Measurements from ENCODE around the gene AHI1.

AHI1 gene

GRCh38 chr6:135411849-135412248 lies 85.7 kb downstream of the AHI1 start:
- Mint-ChIP-seq H3K27ac (no peak overlapping the region), H3K9me3 (no peaks in the 10 kb centered on the region), H3K4me3 (no peak overlapping the region), H3K36me3 (ENCODE audit: low read depth) (peaks cover 25% of the 10 kb centered on the region), H3K27me3 (no peaks in the 10 kb centered on the region), H3K4me1 (no peaks in the 10 kb centered on the region)
- no peak for DNase-seq
- no peak for ATAC-seq

GRCh38 chr6:135411339-135411738 lies 86.2 kb downstream of the AHI1 start:
- Mint-ChIP-seq H3K4me3 (no peak overlapping the region), H3K27ac (no peak overlapping the region), H3K36me3 (ENCODE audit: low read depth) (peaks cover 25% of the 10 kb centered on the region), H3K4me1 (no peaks in the 10 kb centered on the region), H3K9me3 (no peaks in the 10 kb centered on the region), H3K27me3 (no peaks in the 10 kb centered on the region)
- ATAC-seq (no peak), DNase-seq (no peak)

- Mint-ChIP-seq H3K27me3 (no peaks in the 10 kb centered on the region), H3K27ac (no peak overlapping the region), H3K9me3 (no peaks in the 10 kb centered on the region), H3K36me3 (ENCODE audit: low read depth) (peaks cover 25% of the 10 kb centered on the region), H3K4me1 (no peaks in the 10 kb centered on the region), H3K4me3 (no peak overlapping the region)
- no peak for DNase-seq
- no peak for ATAC-seq
These were observed 86.7 kb downstream of the AHI1 start for GRCh38 chr6:135410856-135411255.

DNA sequence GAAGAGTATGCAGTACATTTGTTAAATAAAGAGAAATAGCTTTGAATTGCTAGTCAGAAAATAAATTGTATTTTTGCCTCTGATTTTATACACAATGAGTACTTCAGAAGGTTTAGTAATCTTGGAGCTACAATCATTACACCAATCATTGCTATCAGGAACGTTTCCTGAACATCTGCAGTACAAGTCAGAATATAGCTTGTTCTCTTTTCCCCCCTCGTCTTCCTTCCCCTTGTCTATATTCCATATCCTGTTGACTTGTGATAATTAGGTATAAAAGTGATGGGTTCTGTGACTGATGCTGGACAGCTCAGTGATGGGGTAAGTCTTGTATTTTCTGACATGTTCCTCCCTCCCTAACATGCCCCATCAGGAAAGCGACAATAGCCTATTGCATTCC lies 94.0 kb downstream of the AHI1 start:
- ATAC-seq (no peak), DNase-seq (no peak)
- H3K36me3 Mint-ChIP-seq (ENCODE audit: low read depth) = peaks cover 34% of the 10 kb centered on the region
- no peaks in the 10 kb centered on the region for H3K4me1 Mint-ChIP-seq
- no peaks in the 10 kb centered on the region for H3K9me3 Mint-ChIP-seq
- H3K27ac Mint-ChIP-seq = no peak overlapping the region
- no peaks in the 10 kb centered on the region for H3K27me3 Mint-ChIP-seq
- H3K4me3 Mint-ChIP-seq = no peak overlapping the region

- H3K4me3 Mint-ChIP-seq = no peak overlapping the region
- no peak for DNase-seq
- no peaks in the 10 kb centered on the region for H3K9me3 Mint-ChIP-seq
- H3K27me3 Mint-ChIP-seq = no peaks in the 10 kb centered on the region
- H3K27ac Mint-ChIP-seq = no peak overlapping the region
- H3K36me3 Mint-ChIP-seq (ENCODE audit: low read depth) = peaks cover 31% of the 10 kb centered on the region
- no peaks in the 10 kb centered on the region for H3K4me1 Mint-ChIP-seq
- no peak for ATAC-seq
These were observed 95.2 kb downstream of the AHI1 start for GRCh38 chr6:135402311-135402710.

- H3K4me1 Mint-ChIP-seq = no peaks in the 10 kb centered on the region
- no peak for ATAC-seq
- DNase-seq = no peak
- no peak overlapping the region for H3K27ac Mint-ChIP-seq
- H3K27me3 Mint-ChIP-seq = no peaks in the 10 kb centered on the region
- peaks cover 12% of the 10 kb centered on the region for H3K36me3 Mint-ChIP-seq (ENCODE audit: low read depth)
- no peaks in the 10 kb centered on the region for H3K9me3 Mint-ChIP-seq
- H3K4me3 Mint-ChIP-seq = no peak overlapping the region
These were observed 100.2 kb downstream of the AHI1 start for GRCh38 chr6:135397172-135397952.

- Mint-ChIP-seq H3K9me3 (no peaks in the 10 kb centered on the region), H3K27me3 (no peaks in the 10 kb centered on the region), H3K4me3 (no peak overlapping the region), H3K4me1 (no peaks in the 10 kb centered on the region), H3K27ac (no peak overlapping the region), H3K36me3 (ENCODE audit: low read depth) (peaks cover 13% of the 10 kb centered on the region)
- ATAC-seq (no peak), DNase-seq (no peak)
These were observed 102.4 kb downstream of the AHI1 start for GRCh38 chr6:135395136-135395535.

- Mint-ChIP-seq H3K27me3 (no peaks in the 10 kb centered on the region), H3K4me1 (no peaks in the 10 kb centered on the region), H3K27ac (no peak overlapping the region), H3K9me3 (no peaks in the 10 kb centered on the region), H3K4me3 (no peak overlapping the region), H3K36me3 (ENCODE audit: low read depth) (peaks cover 11% of the 10 kb centered on the region)
- ATAC-seq (no peak), DNase-seq (no peak)
These were observed 104.3 kb downstream of the AHI1 start for GRCh38 chr6:135393289-135393688.

DNA sequence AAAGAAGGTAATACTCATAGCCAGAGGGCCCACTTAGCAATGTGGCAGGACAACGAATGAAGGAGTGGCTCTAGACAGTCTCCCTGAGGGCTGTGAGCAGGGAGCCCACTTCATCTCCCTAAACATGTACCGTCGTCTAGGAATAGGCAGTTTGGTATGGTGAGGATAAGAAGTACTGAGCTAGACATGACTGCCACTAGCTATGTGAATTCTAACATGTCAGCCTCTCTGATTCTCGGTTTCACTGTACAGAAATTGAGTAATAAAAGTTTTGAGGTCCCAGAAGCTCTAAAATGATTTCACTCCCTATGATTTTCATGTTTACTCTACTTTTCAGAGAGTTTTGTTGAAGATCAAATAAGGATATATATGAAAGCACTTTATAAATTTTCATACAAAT lies 107.1 kb downstream of the AHI1 start:
- H3K27me3 Mint-ChIP-seq = no peaks in the 10 kb centered on the region
- peaks cover 18% of the 10 kb centered on the region for H3K36me3 Mint-ChIP-seq (ENCODE audit: low read depth)
- DNase-seq (no peak), ATAC-seq (no peak)
- no peak overlapping the region for H3K4me3 Mint-ChIP-seq
- no peak overlapping the region for H3K27ac Mint-ChIP-seq
- no peaks in the 10 kb centered on the region for H3K4me1 Mint-ChIP-seq
- H3K9me3 Mint-ChIP-seq = no peaks in the 10 kb centered on the region

- no peak for ATAC-seq
- no peak for DNase-seq
- peaks cover 3% of the 10 kb centered on the region for H3K4me1 Mint-ChIP-seq
- no peak overlapping the region for H3K27ac Mint-ChIP-seq
- H3K36me3 Mint-ChIP-seq (ENCODE audit: low read depth) = peaks cover 12% of the 10 kb centered on the region
- H3K27me3 Mint-ChIP-seq = no peaks in the 10 kb centered on the region
- no peaks in the 10 kb centered on the region for H3K9me3 Mint-ChIP-seq
- no peak overlapping the region for H3K4me3 Mint-ChIP-seq
These were observed 112.2 kb downstream of the AHI1 start for GRCh38 chr6:135385299-135385698.

- H3K4me1 Mint-ChIP-seq = peaks cover 3% of the 10 kb centered on the region
- H3K9me3 Mint-ChIP-seq = no peaks in the 10 kb centered on the region
- no peak for ATAC-seq
- H3K4me3 Mint-ChIP-seq = no peak overlapping the region
- peaks cover 10% of the 10 kb centered on the region for H3K36me3 Mint-ChIP-seq (ENCODE audit: low read depth)
- H3K27me3 Mint-ChIP-seq = no peaks in the 10 kb centered on the region
- no peak for DNase-seq
- H3K27ac Mint-ChIP-seq = no peak overlapping the region
These were observed 113.8 kb downstream of the AHI1 start for GRCh38 chr6:135383766-135384165.

DNA sequence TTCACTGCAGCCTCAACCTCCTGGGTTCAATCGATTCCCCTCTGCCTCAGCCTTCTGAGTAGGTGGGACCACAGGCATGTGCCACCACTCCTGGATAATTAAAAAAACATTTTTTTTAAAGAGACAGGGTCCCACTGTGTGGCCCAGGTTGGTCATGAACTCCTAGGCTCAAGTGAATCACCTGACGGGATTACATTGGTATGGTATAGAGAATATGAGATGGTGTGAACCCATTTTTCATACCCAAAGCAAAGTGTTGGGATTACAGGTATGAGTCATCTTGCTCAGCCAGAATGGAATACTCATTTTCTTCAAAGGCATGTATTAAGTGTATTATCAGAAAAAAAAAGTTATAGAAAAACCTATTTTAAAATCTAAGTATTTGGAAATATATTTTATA lies 114.2 kb downstream of the AHI1 start:
- Mint-ChIP-seq H3K36me3 (ENCODE audit: low read depth) (peaks cover 10% of the 10 kb centered on the region), H3K9me3 (no peaks in the 10 kb centered on the region), H3K27me3 (no peaks in the 10 kb centered on the region), H3K4me3 (no peak overlapping the region), H3K27ac (no peak overlapping the region), H3K4me1 (peaks cover 3% of the 10 kb centered on the region)
- no peak for DNase-seq
- ATAC-seq = no peak

GRCh38 chr6:135382182-135382628 lies 115.3 kb downstream of the AHI1 start:
- H3K4me3 Mint-ChIP-seq = no peak overlapping the region
- peaks cover 2% of the 10 kb centered on the region for H3K36me3 Mint-ChIP-seq (ENCODE audit: low read depth)
- DNase-seq = no peak
- H3K9me3 Mint-ChIP-seq = no peaks in the 10 kb centered on the region
- H3K27ac Mint-ChIP-seq = no peak overlapping the region
- H3K27me3 Mint-ChIP-seq = no peaks in the 10 kb centered on the region
- H3K4me1 Mint-ChIP-seq = peaks cover 3% of the 10 kb centered on the region
- ATAC-seq = peak; percentile 33

- DNase-seq (no peak), ATAC-seq (no peak)
- Mint-ChIP-seq H3K27me3 (no peaks in the 10 kb centered on the region), H3K27ac (no peak overlapping the region), H3K36me3 (ENCODE audit: low read depth) (peaks cover 4% of the 10 kb centered on the region), H3K4me1 (peaks cover 3% of the 10 kb centered on the region), H3K4me3 (no peak overlapping the region), H3K9me3 (no peaks in the 10 kb centered on the region)
These were observed 116.7 kb downstream of the AHI1 start for GRCh38 chr6:135380793-135381192.

DNA sequence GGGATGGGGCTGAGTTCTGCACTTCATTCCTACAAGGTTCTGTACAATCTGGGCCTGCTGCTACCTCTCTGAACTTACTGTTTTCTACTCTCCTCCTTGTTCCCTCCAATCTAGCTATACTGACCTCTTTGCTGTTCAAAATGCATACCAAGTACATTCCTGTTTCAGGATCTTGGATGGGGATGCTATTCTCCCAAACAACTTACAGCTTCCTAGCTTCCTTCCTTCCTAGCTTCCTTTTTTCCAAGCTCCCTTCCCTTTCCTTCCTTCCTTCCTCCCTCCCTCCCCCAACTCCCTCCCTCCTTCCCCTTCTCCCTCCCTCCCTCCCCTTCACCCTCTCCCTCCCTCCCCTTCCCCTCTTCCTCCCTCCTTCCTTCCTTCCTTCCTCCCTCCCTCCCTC lies 117.9 kb downstream of the AHI1 start:
- Mint-ChIP-seq H3K9me3 (no peaks in the 10 kb centered on the region), H3K27ac (no peak overlapping the region), H3K36me3 (ENCODE audit: low read depth) (peaks cover 4% of the 10 kb centered on the region), H3K27me3 (no peaks in the 10 kb centered on the region), H3K4me1 (peaks cover 3% of the 10 kb centered on the region), H3K4me3 (no peak overlapping the region)
- no peak for ATAC-seq
- no peak for DNase-seq

GRCh38 chr6:135372758-135373157 lies 124.8 kb downstream of the AHI1 start:
- Mint-ChIP-seq H3K4me3 (no peak overlapping the region), H3K4me1 (no peaks in the 10 kb centered on the region), H3K27me3 (no peaks in the 10 kb centered on the region), H3K27ac (no peak overlapping the region), H3K9me3 (peaks cover 17% of the 10 kb centered on the region), H3K36me3 (ENCODE audit: low read depth) (peaks cover 45% of the 10 kb centered on the region)
- DNase-seq (no peak), ATAC-seq (no peak)

Data from activated naive CD8-positive, alpha-beta T cell treated with anti-CD3 and anti-CD28 coated beads, Interleukin-2, amount 50 U/mL, for 24 hours (primary cell).